ENCODE data around the gene ZNF467.

ZNF467 gene

DNA sequence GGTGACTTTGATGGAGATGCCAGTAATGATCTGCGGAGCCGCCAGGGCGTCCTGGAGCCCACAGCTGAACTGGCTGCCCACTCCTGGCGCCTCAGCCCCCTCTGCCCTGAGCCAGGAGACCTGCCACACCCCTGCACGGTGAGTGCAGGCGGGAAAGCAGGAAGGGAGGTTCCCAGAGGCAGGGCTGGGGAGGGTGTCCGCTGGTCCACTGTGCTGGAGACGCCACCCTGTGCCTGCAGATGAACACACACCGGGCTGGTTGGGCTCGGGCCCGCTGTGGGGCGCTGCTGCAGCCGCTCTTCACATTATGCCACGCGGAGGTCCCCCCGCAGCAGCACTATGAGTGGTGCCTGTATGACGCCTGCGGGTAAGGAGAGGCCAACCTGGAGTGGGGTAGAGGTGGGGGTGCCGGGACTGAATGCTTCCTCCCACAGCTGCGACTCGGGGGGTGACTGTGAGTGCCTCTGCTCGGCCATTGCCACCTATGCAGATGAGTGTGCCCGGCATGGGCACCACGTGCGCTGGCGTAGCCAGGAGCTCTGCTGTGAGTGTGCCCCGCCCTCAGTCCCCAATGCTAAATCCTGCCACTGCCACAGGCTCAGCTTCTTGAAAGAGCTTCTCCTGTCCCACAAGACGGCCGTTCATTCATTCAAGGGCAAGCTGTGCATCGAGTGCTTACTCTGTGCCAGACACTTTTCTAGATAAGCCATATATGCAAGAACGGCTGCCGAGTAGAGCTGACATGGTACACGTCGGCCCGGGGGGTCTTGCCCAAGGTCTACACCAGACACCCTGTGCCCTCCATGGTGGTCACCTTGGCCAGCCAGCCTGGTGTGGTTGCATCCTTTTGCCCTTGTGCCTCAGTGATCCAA, 14.3 kb upstream of the ZNF467 start:
- DNase-seq (ENCODE audit: low read depth, low spot score): peak; percentile 68

DNA sequence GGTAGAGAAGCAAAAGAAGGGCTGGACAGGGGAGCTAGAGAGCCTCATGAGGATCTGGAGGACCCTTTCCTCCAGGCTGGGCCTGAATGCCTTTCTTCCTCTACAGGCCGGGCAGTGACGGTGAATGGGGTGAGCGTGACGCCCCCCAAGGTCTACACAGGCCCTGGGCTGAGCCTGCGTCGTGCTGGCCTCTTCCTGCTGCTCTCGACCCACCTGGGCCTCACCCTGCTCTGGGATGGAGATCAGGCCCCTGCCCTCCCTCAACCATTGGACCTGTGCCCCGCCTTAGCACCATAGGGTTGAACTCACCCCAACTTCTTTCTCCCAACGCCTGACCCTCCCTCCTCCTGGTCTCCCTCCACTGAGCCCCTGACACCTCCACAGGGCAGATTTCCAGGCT, 12.6 kb upstream of the ZNF467 start:
- no peak for DNase-seq (ENCODE audit: low read depth, low spot score)

DNA sequence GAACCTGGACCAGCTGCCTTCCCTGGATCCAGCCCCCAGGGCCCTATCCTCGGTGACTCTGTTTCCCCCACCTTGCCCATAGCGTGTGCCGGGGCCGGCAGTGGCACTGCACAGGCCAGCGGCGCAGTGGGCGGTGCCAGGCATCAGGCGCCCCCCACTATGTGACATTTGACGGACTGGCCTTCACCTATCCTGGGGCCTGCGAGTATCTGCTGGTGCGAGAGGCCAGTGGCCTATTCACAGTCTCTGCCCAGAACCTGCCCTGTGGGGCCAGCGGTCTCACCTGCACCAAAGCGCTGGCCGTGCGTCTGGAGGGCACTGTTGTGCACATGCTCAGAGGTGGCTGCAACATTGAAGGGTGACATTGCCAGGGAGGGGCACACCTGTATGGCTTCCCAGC, 12.0 kb upstream of the ZNF467 start:
- no peak for DNase-seq (ENCODE audit: low read depth, low spot score)

DNA sequence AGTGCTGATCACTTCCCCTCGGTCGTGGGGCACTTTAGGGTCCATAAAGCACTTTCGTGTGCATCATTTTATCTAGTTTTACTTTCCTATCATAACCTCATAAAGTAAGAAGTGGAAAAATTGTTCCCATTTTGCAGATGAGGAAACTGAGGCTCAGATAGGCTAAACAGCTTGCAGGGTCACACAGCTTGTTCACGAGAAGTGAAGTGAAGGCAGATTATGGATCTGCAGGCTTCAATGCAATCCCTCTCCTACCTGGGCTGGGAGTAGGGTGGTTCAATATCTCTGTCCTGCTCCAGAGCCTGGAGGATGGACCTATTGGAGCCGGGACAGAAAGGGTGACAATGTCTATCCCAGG, 10.8 kb upstream of the ZNF467 start:
- no peak for DNase-seq (ENCODE audit: low read depth, low spot score)

DNA sequence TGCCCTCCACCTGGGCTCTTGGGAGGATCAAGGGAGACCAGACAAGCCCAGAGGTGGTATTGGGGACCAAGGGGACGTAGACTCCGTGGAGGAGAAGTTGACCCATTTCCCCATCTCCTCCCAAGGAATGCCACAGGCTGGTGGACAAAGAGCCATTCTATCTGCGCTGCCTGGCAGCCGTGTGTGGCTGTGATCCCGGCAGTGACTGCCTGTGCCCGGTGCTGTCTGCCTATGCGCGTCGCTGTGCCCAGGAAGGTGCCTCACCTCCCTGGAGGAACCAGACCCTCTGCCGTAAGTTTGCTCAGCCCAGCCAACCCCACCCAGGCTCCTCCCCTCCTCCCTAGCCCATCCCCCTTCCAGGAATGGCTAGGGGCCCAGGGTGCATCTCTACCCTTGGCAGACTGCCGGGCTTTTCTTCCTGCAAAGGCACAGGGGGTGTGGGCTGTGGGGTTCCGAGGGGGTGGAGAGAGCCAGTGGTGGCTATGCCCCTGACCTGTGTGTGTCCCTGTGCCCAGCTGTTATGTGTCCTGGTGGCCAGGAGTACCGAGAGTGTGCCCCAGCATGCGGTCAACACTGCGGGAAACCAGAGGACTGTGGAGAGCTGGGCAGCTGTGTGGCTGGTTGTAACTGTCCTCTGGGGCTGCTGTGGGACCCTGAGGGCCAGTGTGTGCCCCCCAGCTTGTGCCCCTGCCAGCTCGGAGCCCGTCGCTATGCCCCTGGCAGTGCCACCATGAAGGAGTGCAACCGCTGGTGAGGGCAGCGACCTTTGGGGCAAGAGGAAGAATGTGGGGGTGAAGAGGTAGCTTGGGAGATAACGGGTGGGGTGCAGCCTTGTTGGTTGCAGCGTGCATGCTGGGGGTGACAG, 10.2 kb upstream of the ZNF467 start:
- DNase-seq (ENCODE audit: low read depth, low spot score): no peak

DNA sequence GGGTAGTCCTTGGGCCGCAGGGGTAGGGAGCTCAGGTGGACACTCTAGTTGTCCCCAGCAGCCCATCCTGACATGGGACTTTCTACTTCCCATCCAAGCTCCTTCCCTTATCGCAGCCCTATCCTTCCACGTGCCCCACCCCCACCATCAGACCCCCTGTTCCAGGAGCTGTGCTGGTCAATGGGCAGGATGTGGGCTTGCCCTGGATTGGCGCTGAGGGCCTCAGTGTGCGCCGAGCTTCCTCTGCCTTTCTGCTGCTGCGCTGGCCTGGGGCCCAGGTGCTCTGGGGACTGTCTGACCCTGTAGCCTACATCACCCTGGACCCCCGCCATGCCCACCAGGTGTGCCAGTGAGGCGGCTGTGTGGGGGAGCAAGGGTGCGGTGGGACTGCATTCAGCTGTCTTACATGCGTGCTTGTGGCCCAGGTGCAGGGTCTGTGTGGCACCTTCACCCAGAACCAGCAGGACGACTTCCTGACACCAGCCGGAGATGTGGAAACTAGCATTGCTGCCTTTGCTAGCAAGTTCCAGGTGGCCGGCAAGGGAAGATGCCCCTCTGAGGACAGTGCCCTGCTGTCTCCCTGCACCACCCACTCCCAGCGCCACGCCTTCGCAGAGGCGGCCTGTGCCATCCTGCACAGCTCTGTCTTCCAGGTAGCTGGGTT, 9.4 kb upstream of the ZNF467 start:
- DNase-seq (ENCODE audit: low read depth, low spot score): no peak

DNA sequence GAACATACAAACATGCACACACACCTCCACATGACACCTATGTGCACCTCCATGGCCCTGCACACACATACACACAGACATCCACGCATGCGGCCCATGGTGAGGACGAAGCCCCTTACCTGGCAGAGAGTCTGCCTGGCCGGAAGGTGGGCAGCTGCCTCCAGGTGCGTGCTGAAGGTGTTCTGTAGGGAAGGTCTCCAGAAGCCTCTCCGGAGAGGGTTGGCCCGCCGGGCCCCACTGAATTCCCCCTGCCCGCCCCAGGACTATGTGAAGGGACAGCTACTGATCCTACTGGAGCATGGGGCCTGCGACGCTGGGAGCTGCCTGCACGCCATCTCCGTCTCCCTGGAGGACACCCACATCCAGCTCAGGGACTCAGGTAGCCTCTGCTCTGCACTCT, 8.5 kb upstream of the ZNF467 start:
- no peak for DNase-seq (ENCODE audit: low read depth, low spot score)

DNA sequence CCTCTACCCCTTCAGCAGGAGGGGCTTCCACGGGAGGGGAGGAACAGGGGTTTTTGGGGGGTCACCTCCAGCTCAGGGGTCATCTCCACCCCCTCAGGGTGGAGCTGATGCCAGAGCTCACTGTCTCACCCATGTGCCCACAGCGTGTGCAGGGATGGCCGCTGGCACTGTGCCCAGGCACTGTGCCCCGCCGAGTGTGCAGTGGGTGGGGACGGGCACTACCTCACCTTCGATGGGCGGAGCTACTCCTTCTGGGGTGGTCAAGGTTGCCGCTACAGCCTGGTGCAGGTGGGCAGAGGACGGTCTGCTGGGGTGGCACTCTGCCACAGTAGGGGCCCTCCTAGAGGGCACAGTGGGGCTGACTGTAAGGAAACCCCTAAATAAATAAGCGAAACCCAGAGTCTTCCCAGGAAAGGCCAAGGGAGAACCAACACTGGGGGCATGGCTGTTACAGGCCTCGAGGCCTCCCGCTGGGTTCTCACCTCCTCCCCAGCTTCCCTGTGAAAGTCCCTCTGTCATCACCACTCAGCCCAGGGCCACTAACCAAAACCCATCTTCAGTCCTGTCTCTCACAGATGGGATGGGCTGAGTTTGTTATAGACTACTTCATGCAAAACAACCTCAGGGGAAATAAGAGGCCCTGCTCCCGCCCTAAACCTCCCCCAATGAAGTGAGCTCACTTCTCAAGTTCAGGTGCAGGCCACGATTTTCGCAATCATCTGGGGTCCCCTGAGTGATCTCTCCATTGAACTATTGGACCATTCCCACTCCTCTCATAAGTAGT, 7.4 kb upstream of the ZNF467 start:
- no peak for DNase-seq (ENCODE audit: low read depth, low spot score)

DNA sequence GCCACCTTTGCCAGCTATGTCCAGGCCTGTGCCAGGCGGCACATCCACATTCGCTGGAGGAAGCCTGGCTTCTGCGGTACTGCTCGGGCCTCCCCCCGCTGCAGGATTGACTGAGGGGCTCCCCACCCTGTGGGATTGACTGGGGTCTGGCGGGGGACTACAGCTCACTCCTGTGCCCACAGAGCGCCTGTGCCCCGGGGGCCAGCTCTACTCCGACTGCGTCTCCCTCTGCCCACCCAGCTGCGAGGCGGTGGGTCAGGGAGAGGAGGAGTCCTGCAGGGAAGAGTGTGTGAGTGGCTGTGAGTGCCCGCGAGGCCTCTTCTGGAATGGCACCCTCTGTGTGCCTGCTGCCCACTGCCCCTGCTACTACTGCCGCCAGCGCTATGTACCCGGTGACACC, 6.7 kb upstream of the ZNF467 start:
- DNase-seq (ENCODE audit: low read depth, low spot score): no peak

DNA sequence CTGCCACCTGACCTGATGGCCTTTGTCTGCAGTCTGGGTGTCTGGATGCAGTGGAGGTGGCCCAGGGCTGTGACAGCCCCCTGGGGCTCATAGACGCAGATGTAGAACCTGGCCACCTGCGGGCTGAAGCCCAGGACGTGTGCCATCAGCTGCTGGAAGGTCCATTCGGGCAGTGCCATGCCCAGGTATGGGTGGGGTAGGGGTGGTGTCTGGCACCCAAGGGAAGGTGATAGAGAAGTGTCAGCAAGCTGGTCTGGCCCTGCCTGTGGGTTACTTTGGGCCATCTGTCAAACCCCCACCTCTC, 6.1 kb upstream of the ZNF467 start:
- no peak for DNase-seq (ENCODE audit: low read depth, low spot score)

DNA sequence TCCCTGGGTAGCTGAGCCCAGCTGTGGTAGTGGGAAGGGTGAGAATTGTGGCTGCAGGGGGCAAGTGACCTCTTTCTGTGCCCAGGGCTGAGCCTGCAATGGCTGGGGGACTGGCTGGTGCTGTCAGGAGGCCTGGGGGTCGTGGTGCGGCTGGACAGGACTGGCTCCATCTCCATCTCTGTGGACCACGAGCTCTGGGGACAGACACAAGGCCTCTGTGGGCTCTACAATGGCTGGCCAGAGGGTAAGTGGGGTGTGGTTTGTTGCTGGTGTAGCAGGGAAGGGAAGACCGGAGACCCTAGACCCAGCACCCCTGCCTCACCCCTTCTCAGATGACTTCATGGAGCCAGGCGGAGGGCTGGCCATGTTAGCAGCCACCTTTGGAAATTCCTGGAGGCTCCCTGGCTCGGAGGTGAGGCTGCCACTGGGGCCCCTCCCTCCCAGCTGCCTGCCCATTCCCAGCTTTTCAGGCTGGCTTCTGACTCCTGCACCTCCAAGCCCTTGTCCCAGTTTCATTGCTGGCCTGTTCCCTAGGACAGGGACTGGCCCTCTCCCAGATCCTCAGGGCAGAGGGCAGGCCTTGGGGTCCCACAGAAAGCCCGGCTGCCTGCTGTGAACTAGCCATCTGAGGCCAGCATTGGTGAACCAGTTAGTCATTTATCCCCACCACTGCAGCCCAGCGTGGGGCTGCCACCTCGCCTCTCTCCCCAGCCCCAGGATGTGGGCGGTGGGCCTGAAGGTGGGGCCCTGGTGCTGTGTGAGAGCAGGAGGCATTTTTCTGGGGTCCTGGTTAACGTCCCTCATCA, 5.5 kb upstream of the ZNF467 start:
- DNase-seq (ENCODE audit: low read depth, low spot score): no peak

DNA sequence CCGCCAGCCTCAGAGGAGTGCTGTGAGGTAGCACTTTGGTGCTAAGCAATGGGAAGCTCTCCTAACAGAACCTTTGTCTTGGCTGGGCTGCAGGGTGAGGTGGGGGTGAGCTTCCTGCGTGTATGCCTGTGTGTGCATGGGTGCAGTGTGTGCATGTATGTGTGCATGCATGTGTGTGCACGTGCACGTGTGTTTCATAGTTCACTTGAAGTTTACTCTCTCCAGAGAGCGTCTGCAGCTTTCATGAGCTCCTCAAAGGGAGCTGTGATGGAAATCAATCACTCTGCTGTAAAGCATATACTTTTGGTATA, 4.9 kb upstream of the ZNF467 start:
- DNase-seq (ENCODE audit: low read depth, low spot score): no peak

DNA sequence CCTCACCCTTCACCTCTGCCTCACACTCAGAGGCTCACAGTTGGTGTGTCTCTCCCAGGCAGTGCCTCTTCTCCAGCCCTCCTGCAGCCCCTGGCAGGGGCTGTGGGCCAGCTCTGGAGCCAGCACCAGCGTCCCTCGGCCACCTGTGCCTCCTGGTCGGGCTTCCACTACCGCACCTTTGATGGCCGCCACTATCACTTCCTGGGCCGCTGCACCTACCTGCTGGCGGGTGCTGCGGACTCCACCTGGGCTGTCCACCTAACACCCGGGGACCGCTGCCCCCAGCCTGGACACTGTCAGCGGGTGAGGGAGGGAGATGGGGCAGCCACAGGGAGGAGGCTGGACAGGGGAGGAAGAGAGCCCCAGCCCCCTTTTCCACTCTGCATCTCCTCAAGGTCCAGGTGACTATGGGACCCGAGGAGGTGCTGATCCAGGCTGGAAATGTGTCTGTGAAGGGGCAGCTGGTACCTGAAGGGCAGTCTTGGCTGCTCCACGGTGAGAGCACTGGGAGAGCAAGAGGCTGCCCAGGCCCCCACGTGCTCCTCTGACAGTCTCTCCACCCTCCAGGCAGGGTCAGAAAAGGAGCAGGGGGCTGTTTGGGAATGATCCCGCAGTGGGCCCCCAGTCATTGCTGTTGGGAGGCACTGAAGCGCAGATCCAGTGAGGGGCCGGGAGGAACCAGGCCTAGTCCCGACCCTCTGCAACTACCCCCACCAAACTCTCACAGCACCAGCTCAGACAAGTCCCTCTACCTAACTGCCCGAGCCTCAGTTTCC, 4.4 kb upstream of the ZNF467 start:
- no peak for DNase-seq (ENCODE audit: low read depth, low spot score)

DNA sequence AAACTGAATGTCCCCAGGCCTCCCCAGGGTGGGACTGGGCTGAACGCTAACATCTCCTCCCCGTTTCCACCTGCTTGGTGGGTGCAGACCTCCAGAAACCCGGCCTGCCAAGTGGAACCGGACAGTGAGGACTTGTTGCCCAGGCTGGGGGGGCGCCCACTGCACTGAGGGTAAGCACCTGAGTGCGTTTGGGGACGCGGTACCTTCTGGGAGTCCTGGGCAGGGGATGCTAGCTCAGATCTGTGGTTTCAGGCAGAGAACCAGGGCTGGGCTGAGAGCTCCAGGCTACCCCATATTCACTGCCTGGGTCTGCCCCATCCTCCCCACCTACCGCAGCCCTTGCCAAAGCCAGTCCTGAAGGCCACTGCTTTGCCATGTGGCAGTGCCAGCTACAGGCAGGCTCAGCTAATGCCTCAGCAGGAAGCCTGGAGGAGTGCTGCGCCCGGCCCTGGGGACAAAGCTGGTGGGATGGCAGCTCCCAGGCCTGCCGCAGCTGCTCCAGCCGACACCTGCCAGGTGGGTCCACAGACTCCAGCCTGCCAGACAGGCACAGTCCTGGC, 3.5 kb upstream of the ZNF467 start:
- DNase-seq (ENCODE audit: low read depth, low spot score): no peak

DNA sequence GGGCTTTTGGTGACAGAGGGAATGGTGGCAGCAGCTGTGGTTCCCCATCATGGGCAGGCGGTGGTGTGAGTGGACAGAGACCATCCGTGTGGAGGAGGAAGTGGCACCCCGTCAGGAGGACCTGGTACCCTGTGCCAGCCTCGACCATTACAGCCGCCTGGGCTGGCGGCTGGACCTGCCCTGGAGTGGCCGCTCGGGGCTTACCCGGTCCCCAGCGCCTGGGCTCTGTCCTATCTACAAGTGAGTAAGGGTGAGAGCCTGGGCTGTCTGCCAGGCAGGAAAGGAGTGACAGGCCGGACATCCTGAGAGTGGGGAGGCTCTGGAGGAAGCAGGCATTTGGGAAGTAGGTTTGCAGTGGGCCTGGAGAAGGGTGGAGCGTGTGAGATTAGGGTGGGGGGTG, 2.9 kb upstream of the ZNF467 start:
- DNase-seq (ENCODE audit: low read depth, low spot score): no peak

DNA sequence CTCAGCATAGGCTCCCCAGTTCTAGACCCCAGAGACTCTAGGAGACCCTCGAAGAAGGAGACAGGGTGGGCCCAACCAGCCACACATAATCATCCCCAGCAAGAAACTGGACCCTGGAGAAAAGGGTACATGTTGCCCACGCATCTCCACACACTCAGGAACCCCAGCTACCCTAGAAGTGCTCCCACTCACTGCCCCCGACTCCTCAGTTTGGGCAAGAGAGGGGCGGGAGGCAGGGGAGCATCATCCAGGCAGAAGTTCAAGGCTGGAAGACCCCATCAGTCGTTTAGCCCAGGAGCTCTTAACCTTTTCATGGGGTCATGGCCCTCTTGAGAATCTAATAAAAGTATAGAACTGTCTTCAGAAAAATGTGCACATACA, 1.8 kb upstream of the ZNF467 start:
- DNase-seq (ENCODE audit: low read depth, low spot score): no peak

DNA sequence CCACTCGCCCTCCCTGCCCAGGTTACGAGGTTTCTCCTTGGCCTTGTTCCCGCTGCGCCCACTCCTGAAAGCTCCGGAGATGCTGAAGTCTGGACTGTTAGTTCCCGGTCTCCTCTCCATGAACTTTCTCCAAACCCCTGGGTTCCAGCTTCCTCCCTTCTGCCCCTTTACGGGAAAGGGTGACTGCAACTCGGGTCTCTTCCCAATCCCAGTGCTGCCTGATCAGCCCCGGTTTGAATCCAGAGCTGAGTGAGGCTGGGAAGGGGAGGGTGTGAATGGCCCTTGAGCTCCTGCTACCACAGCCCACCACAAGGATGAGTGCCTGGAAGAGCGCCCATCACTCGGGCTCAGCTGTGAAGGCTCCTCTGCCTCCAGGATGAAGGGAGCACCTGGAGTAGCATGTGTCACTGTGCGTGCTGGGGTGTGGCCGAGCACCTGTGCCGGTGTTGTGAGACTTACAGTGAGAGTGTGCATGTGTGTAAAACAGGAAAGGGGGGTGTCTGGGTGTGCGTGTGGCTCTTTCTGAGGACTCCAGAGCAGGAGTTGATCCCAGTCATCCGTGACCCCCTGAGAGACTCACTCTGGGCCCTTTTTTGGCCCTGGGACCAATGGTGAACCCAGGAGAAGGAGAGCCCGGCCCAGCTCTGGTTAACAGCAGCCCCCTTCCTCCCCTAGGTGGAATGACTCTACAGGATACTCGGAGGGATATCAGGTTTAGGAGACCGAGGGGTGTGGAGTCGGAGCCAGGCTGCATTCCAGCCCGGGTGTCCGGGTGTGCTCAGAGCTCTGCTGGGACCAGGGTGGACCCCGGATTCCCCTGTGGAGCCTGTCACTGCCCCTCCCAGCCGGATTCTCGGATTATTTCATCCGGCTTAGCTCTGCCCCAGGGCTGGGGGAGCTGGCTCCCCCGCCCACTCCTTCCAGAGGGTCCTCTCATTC, 1.1 kb upstream of the ZNF467 start:
- DNase-seq (ENCODE audit: low read depth, low spot score): peak; percentile 61

DNA sequence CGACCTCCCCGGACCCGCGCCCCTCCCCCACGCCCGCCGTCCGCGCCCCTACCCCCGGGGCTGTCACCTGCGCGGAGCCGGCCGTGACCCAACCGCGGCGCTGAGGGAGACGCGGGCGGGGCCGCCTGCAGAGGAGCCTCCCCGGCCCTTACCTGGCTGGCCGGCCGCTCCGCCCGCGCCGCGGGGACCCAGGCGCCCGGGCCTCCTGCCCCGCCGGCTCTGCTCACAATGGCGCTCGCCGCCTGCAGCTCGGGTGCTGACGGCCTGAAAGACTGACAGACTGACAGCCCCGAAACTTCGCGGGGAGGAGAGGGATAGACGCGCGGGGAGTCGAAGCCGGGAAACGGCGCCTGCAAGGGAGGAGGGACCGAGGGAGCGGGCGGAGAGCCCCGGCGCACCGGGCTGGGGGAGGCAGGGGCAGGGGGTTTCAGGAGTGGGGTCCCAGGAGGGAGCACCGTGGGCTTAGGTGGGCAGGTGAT, 393 bp downstream of the ZNF467 start:
- DNase-seq (ENCODE audit: low read depth, low spot score): no peak
